Ovary (tissue), 9 donors: Measurements from ENCODE around the gene IL6R. TPM values are rescaled to one million over a fixed set of nuclear protein-coding genes. Genes with fewer than 3 reads are reported as not detected.

ENCODE experiments used
- DNase-seq, 5 donors: peaks; one replicate each; pipeline ENCODE4 v3.0.0-alpha.2; 2019 to 2020
- H3K27ac ChIP-seq, 2 donors: fragments of 200-600 bp; one replicate each; pipeline versions ENCODE4 v1.5.1 to v1.8.0; 2019 to 2022
- H3K27me3 ChIP-seq: fragments of 200-600 bp; one replicate; pipeline ENCODE4 v1.8.0; 2022
- H3K36me3 ChIP-seq: fragments of 200-600 bp; sonication (generic); one replicate; pipeline ENCODE4 v1.5.1; 2019
- H3K4me1 ChIP-seq: one replicate; pipeline ENCODE4 v1.8.1; 2013; ENCODE audit warnings: mild to moderate bottlenecking, moderate library complexity; ENCODE audit not compliant: insufficient read depth
- H3K4me3 ChIP-seq: fragments of 200-600 bp; sonication (generic); one replicate; pipeline ENCODE4 v1.5.1; 2017
- H3K9me3 ChIP-seq, 2 donors: fragments of 200-600 bp in 1 of 2; sonication (generic) in 1 of 2; one replicate each; pipeline versions ENCODE4 v1.5.1 to v1.8.1; 2013 to 2019; ENCODE audit warnings: mild to moderate bottlenecking in 1 of 2, moderate library complexity in 1 of 2
- EP300 ChIP-seq: sonication (generic); formaldehyde crosslinking; IDR thresholded peaks from one replicate; pipeline ENCODE4 v1.6.1; 2017; ENCODE audit warnings: antibody characterized with exemption
- POLR2A ChIP-seq: fragments of 450-650 bp; IDR thresholded peaks from one replicate; pipeline ENCODE4 v1.6.1; 2017; ENCODE audit warnings: antibody characterized with exemption, mild to moderate bottlenecking, moderate library complexity
- WGBS, 3 donors: extraction: QIAGEN DNeasy Blood & Tissue Kit in 1 of 3; methylation state at CpG; one replicate each; pipeline versions ENCODE4 v1.1.5 to v1.1.7; 2013 to 2017; 5-methylcytosine and 5-hydroxymethylcytosine counted together
- intact Hi-C, 4 donors: fragments of 100-400 bp; cut with DNase I; formaldehyde crosslinking; loops; one replicate each; pipeline versions ENCODE4 v1.11.0 to v1.15.1; 2022 to 2023
- polyA plus RNA-seq, 2 donors: library from polyadenylated mRNA; stranded (reverse); fragments of 200-250 nt in 1 of 2; fragments of 350-450 nt in 1 of 2; fragmentation: Illumina TruSeq in 1 of 2; extraction: RNeasy Lipid Tissue Mini Kit (QIAGEN cat#74804) in 1 of 2; gene quantifications; one replicate each; pipeline ENCODE4 v1.2.3, GENCODE V29; 2013 to 2014
- total RNA-seq, 7 donors: library from RNA; depleted of rRNA in 2 of 7; stranded (reverse); fragments of >200 nt in 2 of 7; fragmentation: NEBNext Ultra II Directional in 3 of 7; extraction: Animal tissue kit (Norgen Biotek cat#: 25700) in 3 of 7; gene quantifications; one replicate each; pipeline versions ENCODE4 v1.1.0 to v1.2.4, GENCODE V29; 2016 to 2023
- TF ChIP-seq, protein P1 (sequence below), 3 donors: fragments of 450-650 bp in 2 of 3; fragments of 200-600 bp in 1 of 3; IDR thresholded peaks; one replicate each; pipeline versions ENCODE4 v1.5.1 to v1.8.0; 2016 to 2022; ENCODE audit warnings: antibody characterized with exemption in 3 of 3, mild to moderate bottlenecking in 1 of 3
- donor health status: DM: no; HTN: no; CAD: no; lungs with moderate emphysema.
- donor health status: DM: no; HTN: no; CAD: no.
- donor health status: Bipolar disorder and iron deficiency.
- donor health status: DM: yes; HTN: yes; CAD: no.
- donor health status: DM: no; HTN: no; CAD: no.
- donor health status: DM: yes; HTN: yes; CAD: no.

IL6R gene
- total and polyA plus RNA-seq, 9 donors, result 6.5 to 37.0 (median 12.2) TPM

DNA sequence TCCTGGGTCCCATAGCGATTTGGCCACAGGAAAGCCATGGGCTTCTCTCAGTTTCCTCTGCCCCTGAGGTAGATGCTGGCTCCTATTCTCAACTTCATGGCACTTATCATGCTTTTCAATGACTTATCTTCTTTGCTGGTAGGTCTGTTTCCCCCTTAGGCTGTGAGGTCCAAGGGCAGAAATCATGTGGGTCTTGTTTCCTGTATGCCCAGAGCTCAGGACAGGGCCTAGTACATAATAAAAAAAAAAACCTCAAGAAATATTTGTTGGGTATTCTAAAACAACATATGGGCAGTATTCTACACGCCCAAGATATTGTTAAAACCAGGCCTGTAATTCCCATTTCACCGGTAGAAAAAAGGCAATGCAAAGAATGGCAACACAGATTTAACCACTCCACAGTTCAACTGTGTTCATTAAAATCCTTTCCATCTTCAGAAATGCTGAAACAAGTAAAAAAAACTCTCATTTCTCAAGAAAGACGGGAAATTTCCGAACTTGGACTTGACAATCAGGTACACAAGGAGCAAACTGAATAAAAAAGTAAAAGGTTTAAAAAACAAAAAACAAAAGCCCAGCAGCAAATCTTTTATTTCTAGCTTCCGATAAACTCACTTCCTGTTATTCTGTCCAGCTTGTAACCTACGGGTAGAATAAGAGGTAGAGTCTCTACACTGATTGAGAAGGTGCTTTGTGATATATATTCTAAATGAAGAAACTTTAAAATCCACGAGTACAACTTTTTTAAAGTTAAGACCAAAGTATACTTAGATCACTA, 90.5 kb downstream of the IL6R start:
- Histone ChIP-seq H3K4me1 (no peaks in the 10 kb centered on the region), H3K36me3 (no peaks in the 10 kb centered on the region), H3K4me3 (no peak overlapping the region), H3K9me3 (no peaks in the 10 kb centered on the region), H3K27ac (no peak overlapping the region), H3K27me3 (no peaks in the 10 kb centered on the region)
- intact Hi-C loops, result no loop called here
- no peak for DNase-seq
- WGBS, 3 donors, result 75 to 85% (median 82%) methylated on average over 8 of the region's 8 CpGs
- TF ChIP-seq, protein P1, sequence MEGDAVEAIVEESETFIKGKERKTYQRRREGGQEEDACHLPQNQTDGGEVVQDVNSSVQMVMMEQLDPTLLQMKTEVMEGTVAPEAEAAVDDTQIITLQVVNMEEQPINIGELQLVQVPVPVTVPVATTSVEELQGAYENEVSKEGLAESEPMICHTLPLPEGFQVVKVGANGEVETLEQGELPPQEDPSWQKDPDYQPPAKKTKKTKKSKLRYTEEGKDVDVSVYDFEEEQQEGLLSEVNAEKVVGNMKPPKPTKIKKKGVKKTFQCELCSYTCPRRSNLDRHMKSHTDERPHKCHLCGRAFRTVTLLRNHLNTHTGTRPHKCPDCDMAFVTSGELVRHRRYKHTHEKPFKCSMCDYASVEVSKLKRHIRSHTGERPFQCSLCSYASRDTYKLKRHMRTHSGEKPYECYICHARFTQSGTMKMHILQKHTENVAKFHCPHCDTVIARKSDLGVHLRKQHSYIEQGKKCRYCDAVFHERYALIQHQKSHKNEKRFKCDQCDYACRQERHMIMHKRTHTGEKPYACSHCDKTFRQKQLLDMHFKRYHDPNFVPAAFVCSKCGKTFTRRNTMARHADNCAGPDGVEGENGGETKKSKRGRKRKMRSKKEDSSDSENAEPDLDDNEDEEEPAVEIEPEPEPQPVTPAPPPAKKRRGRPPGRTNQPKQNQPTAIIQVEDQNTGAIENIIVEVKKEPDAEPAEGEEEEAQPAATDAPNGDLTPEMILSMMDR (IDR thresholded peaks at IDR 0.05), result no peak
- TF ChIP-seq EP300, result no peak
- no peak for TF ChIP-seq POLR2A

DNA sequence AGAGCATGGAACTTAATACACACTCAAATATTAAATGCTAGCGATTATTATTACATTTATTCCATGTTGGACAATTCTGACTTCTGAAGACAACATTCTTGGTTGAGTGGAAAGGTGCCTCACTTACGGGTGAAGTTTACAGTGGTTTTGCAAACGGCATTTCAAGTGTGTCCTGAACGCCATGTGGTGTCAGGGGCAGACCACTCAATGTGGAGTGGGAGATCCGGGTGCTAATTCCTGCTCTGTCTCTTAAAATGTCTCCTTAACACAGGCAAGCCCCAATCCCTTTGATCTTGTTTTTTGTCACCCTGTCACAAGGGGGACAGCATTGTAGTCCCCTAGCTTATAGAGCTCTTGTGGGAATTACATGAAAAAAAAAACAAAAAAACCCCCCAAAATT, 91.2 kb downstream of the IL6R start:
- intact Hi-C loops, result no loop called here
- no peak overlapping the region for H3K27ac ChIP-seq

DNA sequence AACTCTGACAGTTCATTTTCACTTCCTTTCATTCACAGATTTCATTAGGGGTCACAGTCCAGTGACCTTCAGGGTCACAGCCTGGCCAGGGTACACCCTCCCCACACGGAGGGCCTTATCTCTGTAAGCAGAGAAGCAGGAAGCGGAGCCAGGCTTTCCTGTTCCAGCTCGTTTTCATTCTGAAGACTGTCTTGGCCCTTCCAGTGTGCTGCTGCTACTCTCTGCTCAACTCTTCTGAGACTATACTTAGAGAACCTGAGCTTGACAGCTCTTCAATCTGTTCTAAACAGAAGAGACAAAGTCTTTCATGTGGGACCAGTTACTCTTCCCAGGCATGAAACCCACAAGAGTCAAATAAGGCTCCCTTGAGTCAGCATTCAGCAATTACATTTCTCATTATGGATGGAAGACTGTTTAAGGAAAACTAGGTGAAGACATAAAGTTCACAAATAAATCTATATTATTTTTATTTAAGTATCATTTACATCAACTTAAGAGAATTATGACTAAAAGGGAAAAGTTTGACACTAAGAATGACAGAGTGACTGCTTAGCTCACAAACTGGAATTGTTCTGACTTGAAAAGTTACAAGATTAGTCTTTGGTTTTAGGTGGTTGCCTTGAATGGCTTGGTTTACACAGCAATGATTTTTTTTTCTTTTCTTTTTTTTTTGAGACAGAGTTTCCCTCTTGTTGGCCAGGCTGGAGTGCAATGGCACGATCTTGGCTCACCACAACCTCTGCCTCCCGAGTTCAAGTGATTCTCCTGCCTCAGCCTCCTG, 92.1 kb downstream of the IL6R start:
- intact Hi-C loops, result no loop called here
- H3K27ac ChIP-seq, result no peak overlapping the region
- H3K4me3 ChIP-seq, result no peak overlapping the region
- TF ChIP-seq EP300 (no peak), POLR2A (no peak)
- TF ChIP-seq, protein P1 (IDR thresholded peaks at IDR 0.05), result no peak
- H3K4me1 ChIP-seq, result peaks cover 5% of the 10 kb centered on the region
- H3K27me3 ChIP-seq, result no peaks in the 10 kb centered on the region
- H3K36me3 ChIP-seq, result no peaks in the 10 kb centered on the region
- DNase-seq, result no peak
- no peaks in the 10 kb centered on the region for H3K9me3 ChIP-seq
- 47 to 55% (median 54%) methylated on average over 5 of the region's 5 CpGs for whole genome bisulfite sequencing, 3 donors

More for the DNA sequence above, 91.2 kb downstream of the IL6R start:
- H3K36me3 ChIP-seq, result no peaks in the 10 kb centered on the region
- H3K4me1 ChIP-seq, result peaks cover 2% of the 10 kb centered on the region
- WGBS, 3 donors, result 80 to 84% (median 83%) methylated on average over 5 of the region's 5 CpGs
- no peaks in the 10 kb centered on the region for H3K27me3 ChIP-seq
- H3K9me3 ChIP-seq, result no peaks in the 10 kb centered on the region
- no peak overlapping the region for H3K4me3 ChIP-seq
- TF ChIP-seq EP300 (no peak), POLR2A (no peak)
- TF ChIP-seq, protein P1 (IDR thresholded peaks at IDR 0.05), result no peak
- DNase-seq, result no peak

DNA sequence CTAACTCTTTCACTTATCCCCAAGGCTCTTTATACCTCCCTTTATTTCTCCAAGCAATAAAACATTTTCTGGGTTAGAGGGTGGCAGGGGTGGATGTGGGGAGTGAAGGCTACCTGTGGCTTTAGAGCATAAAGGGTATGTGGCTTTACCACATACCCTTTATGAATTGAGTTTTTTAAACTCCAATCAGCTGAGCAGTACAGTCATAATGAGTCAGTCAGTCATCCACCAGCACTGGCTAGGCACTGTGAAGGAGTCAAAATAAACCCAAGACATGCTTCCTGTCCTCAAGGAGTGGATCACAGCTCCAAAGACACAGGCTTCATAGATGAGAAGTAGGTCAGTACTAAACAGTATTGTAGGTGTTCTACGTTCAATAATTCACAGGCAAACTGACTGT, 94.3 kb downstream of the IL6R start:
- Histone ChIP-seq H3K4me3 (no peak overlapping the region), H3K27ac (no peak overlapping the region), H3K9me3 (no peaks in the 10 kb centered on the region), H3K4me1 (peaks cover 5% of the 10 kb centered on the region), H3K27me3 (no peaks in the 10 kb centered on the region), H3K36me3 (no peaks in the 10 kb centered on the region)
- TF ChIP-seq EP300 (no peak), POLR2A (no peak)
- TF ChIP-seq, protein P1 (IDR thresholded peaks at IDR 0.05), result no peak
- DNase-seq, result no peak
- intact Hi-C loops, result no loop called here
- 92 to 100% (median 93%) methylated on average over 1 of the region's 1 CpG for WGBS, 3 donors
